ENCODE results near the gene RASGRF2. TPM values are rescaled to one million over a fixed set of nuclear protein-coding genes. Genes with fewer than 3 reads are reported as not detected.

RASGRF2 gene
- total RNA-seq = 3.5 TPM

DNA sequence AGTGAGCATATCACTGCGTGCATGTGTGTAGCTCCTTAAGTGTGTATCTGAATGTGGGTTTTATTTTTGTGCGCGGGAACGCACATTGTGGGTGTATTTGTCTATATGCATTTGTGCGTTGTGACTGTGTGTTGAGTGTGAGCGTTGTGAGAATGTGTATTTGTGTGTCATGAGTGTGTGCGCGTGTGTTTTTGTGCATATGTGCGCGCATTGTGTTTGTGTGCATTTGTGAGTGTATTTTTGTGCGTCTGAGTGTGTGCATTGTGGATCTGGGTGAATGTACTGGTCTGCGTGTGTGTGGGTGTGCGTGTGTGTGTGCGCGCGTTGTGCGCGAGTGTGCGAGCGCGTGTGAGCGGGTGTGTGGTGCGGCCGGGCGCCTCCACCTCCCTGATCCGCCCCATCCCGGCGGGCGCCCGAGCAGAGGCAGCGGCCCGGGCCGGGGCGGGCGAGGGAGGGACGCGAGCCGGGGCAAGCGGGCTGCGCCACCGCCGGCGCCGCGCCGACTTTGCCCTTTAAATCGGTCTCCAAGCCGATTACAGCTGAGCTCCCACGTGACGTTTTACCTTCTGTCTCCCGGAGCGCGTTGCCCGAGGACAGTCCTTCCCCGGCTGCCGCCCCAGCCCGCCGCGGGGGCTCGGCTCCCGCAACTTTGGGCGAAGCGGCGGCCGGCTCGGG lies at the start of gene RASGRF2:
Gene RASGRF2, plus strand, starts transcription at position 596 of the 675 bp plus-strand sequence. CDS start 376 bp downstream, outside the sequence.

DNA sequence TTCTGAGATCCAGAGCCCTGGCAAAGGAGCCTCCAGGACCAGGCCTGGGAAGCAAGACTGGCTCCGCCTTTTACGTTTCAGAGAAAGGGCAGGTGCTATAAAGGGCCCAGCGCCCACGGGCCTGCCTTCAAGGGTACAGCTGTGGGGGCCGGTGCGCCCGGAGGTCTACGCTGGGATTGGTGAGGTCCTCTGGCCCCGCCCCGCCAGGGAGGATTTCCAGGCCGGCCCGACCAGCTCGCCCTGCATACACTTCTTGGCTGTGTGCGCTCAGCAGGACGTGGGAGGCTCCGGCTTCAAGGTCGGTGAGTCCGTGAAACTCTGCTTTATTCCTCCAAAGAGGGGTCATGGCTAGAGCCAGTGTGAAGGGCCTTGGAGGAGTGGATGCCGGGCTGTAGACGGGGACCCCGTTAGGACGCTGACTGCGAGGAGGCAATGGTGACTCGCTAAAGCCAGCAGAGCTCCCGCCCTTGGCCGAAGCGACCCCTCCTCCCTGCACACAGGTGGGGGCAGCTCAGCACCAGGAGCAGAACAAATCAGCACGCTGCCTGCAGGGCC lies 273.0 kb downstream of the RASGRF2 start, which contains the start of gene CKMT2:
Gene CKMT2, plus strand, starts transcription at position 243 of the 555 bp plus-strand sequence. CDS start 17,811 bp downstream, outside the sequence.

Small RNA genes lying within 50 kb of the gene (small RNA-seq; reads per million reads assigned to genes)
- gene AC026436.1 (ENCODE audit: low replicate concordance) = not detected
